ENCODE measurements around the gene TRABD2B.

GRCh38 chr1:47968556-47968888 lies 28.7 kb downstream of the TRABD2B start:
- TF ChIP-seq, protein P1, sequence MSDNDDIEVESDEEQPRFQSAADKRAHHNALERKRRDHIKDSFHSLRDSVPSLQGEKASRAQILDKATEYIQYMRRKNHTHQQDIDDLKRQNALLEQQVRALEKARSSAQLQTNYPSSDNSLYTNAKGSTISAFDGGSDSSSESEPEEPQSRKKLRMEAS (IDR thresholded peaks at IDR 0.05), result no peak
- no peak for TF ChIP-seq CTCF (IDR thresholded peaks at IDR 0.05 in 2 of 3, conservative IDR thresholded peaks at IDR 0.05 in 1 of 3; ENCODE audit: borderline replicate concordance in 1 of 3, insufficient read depth in 1 of 3, low read depth in 2 of 3, low read length in 2 of 3)

Measured in HCT116 (cell line).